ENCODE results near the gene USP12. TPM values are rescaled to one million over a fixed set of nuclear protein-coding genes. Genes with fewer than 3 reads are reported as not detected.

The USP12 gene
- total RNA-seq, 1 experiment from 2014 or later, result 20.6 TPM

DNA sequence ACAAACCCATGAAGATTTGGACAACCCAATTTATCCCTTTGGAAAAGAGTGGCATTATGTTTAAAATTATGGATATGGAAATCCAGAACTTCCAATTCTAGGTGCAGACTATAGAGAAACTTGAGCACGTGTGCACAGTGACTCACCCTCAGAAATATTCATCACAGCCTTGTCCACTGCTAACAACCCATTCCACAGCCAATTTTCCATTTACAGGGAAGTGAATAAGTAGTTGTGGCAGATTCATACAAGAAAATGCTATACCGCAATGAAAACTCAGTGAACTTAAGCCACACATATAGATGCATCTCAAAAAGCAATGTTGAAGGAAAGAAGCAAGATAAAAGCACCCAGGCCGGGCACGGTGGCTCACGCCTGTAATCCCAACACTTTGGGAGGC is 133.3 kb downstream of the USP12 start:
- peak; percentile 70 for DNase-seq (ENCODE audit: unreplicated experiment)
- POLR2A ChIA-PET, result interaction anchor here (1.1 to 1.2 kb wide), 3 partner anchors 131 to 231 kb away, joined by 3 read pairs; no protein-coding TSS in a partner anchor
- H3K4me3 Mint-ChIP-seq (ENCODE audit: unreplicated experiment), result no peak overlapping the region
- no peaks in the 10 kb centered on the region for H3K27me3 Mint-ChIP-seq (ENCODE audit: insufficient read depth, unreplicated experiment)
- H3K27ac Mint-ChIP-seq (ENCODE audit: low read depth, unreplicated experiment), result peak overlapping the region; percentile 53
- BruUV-seq (replicated peaks), result no TSS peak
- TF ChIP-seq, protein P1, sequence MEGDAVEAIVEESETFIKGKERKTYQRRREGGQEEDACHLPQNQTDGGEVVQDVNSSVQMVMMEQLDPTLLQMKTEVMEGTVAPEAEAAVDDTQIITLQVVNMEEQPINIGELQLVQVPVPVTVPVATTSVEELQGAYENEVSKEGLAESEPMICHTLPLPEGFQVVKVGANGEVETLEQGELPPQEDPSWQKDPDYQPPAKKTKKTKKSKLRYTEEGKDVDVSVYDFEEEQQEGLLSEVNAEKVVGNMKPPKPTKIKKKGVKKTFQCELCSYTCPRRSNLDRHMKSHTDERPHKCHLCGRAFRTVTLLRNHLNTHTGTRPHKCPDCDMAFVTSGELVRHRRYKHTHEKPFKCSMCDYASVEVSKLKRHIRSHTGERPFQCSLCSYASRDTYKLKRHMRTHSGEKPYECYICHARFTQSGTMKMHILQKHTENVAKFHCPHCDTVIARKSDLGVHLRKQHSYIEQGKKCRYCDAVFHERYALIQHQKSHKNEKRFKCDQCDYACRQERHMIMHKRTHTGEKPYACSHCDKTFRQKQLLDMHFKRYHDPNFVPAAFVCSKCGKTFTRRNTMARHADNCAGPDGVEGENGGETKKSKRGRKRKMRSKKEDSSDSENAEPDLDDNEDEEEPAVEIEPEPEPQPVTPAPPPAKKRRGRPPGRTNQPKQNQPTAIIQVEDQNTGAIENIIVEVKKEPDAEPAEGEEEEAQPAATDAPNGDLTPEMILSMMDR (IDR thresholded peaks at IDR 0.05; ENCODE audit: unreplicated experiment), result no peak
- no peaks in the 10 kb centered on the region for H3K9me3 Mint-ChIP-seq (ENCODE audit: unreplicated experiment)
- intact Hi-C loops (cut with micrococcal nuclease), result no loop called here
- H3K4me1 Mint-ChIP-seq (ENCODE audit: insufficient read depth, unreplicated experiment), result peaks cover 33% of the 10 kb centered on the region
- CTCF ChIA-PET, result interaction anchor here (0.6 to 1.3 kb wide), 3 partner anchors 10 to 92 kb away, joined by 3 read pairs; no protein-coding TSS in a partner anchor
- peaks cover 6% of the 10 kb centered on the region for H3K36me3 Mint-ChIP-seq (ENCODE audit: insufficient read depth, unreplicated experiment)

DNA sequence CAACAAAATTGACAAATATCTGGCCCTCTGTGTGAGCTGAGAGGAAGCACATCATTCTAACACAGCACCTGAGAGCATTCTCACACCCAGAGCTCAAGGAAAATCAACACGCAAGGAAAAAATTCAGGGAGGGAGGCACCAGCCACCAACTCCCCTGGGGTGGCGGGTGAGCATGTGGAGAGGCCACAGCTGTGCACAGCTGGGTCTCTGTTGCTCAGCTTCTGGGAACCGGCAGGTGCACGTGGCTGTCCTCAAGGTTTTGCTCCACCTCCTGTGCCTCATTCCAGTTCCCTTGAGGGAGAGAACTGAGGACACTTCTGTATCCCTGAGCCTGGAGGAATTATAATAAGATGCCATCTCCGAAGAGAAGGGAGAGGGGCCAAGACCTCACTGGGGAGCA is 134.0 kb downstream of the USP12 start:
- ChIA-PET POLR2A (interaction anchor here (1.1 to 1.3 kb wide), 4 partner anchors 52 to 232 kb away, joined by 3 to 4 read pairs (median 3); no protein-coding TSS in a partner anchor), CTCF (interaction anchor here (0.6 to 1.3 kb wide), 3 partner anchors 14 to 302 kb away, joined by 3 to 4 read pairs (median 3); no protein-coding TSS in a partner anchor)
- H3K4me3 Mint-ChIP-seq (ENCODE audit: unreplicated experiment), result no peak overlapping the region
- H3K27ac Mint-ChIP-seq (ENCODE audit: low read depth, unreplicated experiment), result no peak overlapping the region
- no TSS peak for BruUV-seq (replicated peaks)
- peaks cover 6% of the 10 kb centered on the region for H3K36me3 Mint-ChIP-seq (ENCODE audit: insufficient read depth, unreplicated experiment)
- H3K4me1 Mint-ChIP-seq (ENCODE audit: insufficient read depth, unreplicated experiment), result peaks cover 26% of the 10 kb centered on the region
- no peak for DNase-seq (ENCODE audit: unreplicated experiment)
- TF ChIP-seq, protein P1 (IDR thresholded peaks at IDR 0.05; ENCODE audit: unreplicated experiment), result no peak
- no peaks in the 10 kb centered on the region for H3K27me3 Mint-ChIP-seq (ENCODE audit: insufficient read depth, unreplicated experiment)
- intact Hi-C loops (cut with micrococcal nuclease), result no loop called here
- H3K9me3 Mint-ChIP-seq (ENCODE audit: unreplicated experiment), result no peaks in the 10 kb centered on the region

DNA sequence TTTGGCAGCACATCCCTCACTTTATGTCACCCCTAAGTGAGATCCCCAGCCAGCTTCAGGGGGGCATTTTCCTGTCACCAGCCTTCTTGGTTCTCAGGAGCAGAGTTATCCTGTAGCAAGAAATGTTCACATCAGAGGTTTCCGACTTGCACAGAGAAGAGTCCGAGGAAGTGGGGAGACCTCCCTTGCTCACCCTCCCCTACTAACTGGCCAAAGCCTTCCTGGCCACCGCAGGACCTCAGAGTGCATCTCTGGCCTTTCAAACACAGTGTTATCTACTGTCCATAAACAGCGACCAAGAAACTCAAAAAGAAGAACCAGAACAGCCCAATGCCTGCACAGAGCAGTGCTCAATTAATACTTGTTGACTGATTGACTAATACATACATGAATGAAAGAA is 134.4 kb downstream of the USP12 start:
- BruUV-seq (replicated peaks), result no TSS peak
- intact Hi-C loops (cut with micrococcal nuclease), result no loop called here
- no peaks in the 10 kb centered on the region for H3K27me3 Mint-ChIP-seq (ENCODE audit: insufficient read depth, unreplicated experiment)
- no peak overlapping the region for H3K4me3 Mint-ChIP-seq (ENCODE audit: unreplicated experiment)
- H3K27ac Mint-ChIP-seq (ENCODE audit: low read depth, unreplicated experiment), result no peak overlapping the region
- no peaks in the 10 kb centered on the region for H3K9me3 Mint-ChIP-seq (ENCODE audit: unreplicated experiment)
- POLR2A ChIA-PET, result interaction anchor here (0.7 to 1.3 kb wide), 2 partner anchors 52 to 88 kb away, joined by 4 read pairs; no protein-coding TSS in a partner anchor
- DNase-seq (ENCODE audit: unreplicated experiment), result no peak
- peaks cover 25% of the 10 kb centered on the region for H3K4me1 Mint-ChIP-seq (ENCODE audit: insufficient read depth, unreplicated experiment)
- CTCF ChIA-PET, result interaction anchor here (0.8 to 1.3 kb wide), 3 partner anchors 14 to 302 kb away, joined by 3 to 4 read pairs (median 3); no protein-coding TSS in a partner anchor
- TF ChIP-seq, protein P1 (IDR thresholded peaks at IDR 0.05; ENCODE audit: unreplicated experiment), result no peak
- peaks cover 6% of the 10 kb centered on the region for H3K36me3 Mint-ChIP-seq (ENCODE audit: insufficient read depth, unreplicated experiment)

DNA sequence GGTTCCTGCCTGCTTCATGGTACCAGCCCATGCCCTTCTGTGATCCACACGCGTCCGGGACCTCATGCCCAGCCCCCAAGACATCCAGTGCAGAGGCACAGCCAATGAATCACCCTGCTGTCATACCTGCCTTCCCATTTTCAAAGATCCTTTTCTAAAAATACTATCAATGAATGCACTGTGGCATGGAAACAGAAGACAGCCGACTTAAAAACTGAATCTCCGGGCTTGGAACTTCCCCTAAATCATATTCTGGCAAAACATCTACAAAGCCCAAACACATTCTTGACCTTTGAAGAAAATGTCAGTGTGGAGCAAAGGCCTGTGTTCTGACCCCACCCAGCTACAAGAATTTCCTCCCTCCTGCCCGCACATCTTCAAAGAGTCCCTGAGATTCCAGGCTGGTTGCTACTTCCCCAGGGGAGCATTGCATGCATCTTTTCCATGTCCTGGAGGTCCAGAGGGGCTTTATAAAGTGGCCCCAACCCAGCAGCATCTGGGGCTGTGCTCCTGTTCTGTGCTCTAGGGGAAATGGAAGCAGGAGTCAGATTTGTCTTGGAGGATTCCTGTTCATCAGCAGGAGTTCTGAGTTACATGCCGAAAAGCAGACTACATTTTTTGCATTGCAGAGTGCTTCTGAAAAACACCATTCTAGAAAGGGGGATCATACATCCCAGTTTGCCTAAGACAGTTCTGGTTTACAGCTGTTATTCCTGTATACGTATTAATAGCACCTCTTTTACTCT is 135.2 kb downstream of the USP12 start:
- POLR2A ChIA-PET, result interaction anchor here (0.5 to 1.3 kb wide), 4 partner anchors 40 to 217 kb away, joined by 3 to 4 read pairs (median 4); no protein-coding TSS in a partner anchor
- Mint-ChIP-seq H3K9me3 (ENCODE audit: unreplicated experiment) (no peaks in the 10 kb centered on the region), H3K27ac (ENCODE audit: low read depth, unreplicated experiment) (no peak overlapping the region), H3K36me3 (ENCODE audit: insufficient read depth, unreplicated experiment) (peaks cover 6% of the 10 kb centered on the region), H3K4me3 (ENCODE audit: unreplicated experiment) (no peak overlapping the region), H3K27me3 (ENCODE audit: insufficient read depth, unreplicated experiment) (no peaks in the 10 kb centered on the region), H3K4me1 (ENCODE audit: insufficient read depth, unreplicated experiment) (peaks cover 25% of the 10 kb centered on the region)
- intact Hi-C loops (cut with micrococcal nuclease), result no loop called here
- BruUV-seq (replicated peaks), result no TSS peak
- TF ChIP-seq, protein P1 (IDR thresholded peaks at IDR 0.05; ENCODE audit: unreplicated experiment), result no peak
- CTCF ChIA-PET, result interaction anchor here (0.8 to 1.2 kb wide), 2 partner anchors 138 to 322 kb away, joined by 3 read pairs; no protein-coding TSS in a partner anchor
- DNase-seq (ENCODE audit: unreplicated experiment), result no peak
